Transverse colon (tissue), 4 donors: ENCODE measurements around the gene B3GALT5. TPM values are rescaled to one million over a fixed set of nuclear protein-coding genes. Genes with fewer than 3 reads are reported as not detected.

Experiments used
- DNase-seq: peaks from one replicate; pipeline ENCODE4 v3.0.0-alpha.2; 2019
- H3K27ac ChIP-seq, 4 donors: fragments of 200-600 bp; sonication (generic); 2 replicates each; pipeline ENCODE4 v1.5.1; 2016 to 2018; ENCODE audit warnings: inconsistent platforms in 4 of 4
- H3K27me3 ChIP-seq: fragments of 200-600 bp; sonication (generic); 2 replicates; pipeline ENCODE4 v1.5.1; 2017; ENCODE audit warnings: inconsistent platforms
- H3K36me3 ChIP-seq, 4 donors: fragments of 200-600 bp; sonication (generic); 2 replicates each; pipeline ENCODE4 v1.5.1; 2017 to 2019; ENCODE audit warnings: inconsistent platforms in 4 of 4
- H3K4me1 ChIP-seq, 4 donors: fragments of 200-600 bp; sonication (generic); 2 replicates each; pipeline ENCODE4 v1.5.1; 2017 to 2020; ENCODE audit warnings: inconsistent platforms in 4 of 4
- H3K4me3 ChIP-seq, 4 donors: fragments of 200-600 bp; sonication (generic); 1 replicate in 1 of 4; 2 replicates in 3 of 4; pipeline versions ENCODE4 v1.5.1 to v1.6.1; 2017 to 2019; ENCODE audit warnings: inconsistent platforms in 4 of 4
- H3K9me3 ChIP-seq, 2 donors: fragments of 200-600 bp; sonication (generic); 2 replicates each; pipeline ENCODE4 v1.5.1; 2017 to 2019; ENCODE audit warnings: inconsistent platforms in 2 of 2
- EP300 ChIP-seq: sonication (generic); formaldehyde crosslinking; IDR thresholded peaks from one replicate; pipeline ENCODE4 v1.6.1; 2017; ENCODE audit warnings: antibody characterized with exemption, low read depth
- POLR2A ChIP-seq: fragments of 450-650 bp; IDR thresholded peaks from one replicate; pipeline ENCODE4 v1.6.1; 2016; ENCODE audit warnings: antibody characterized with exemption, mild to moderate bottlenecking, moderate library complexity
- POLR2AphosphoS5 ChIP-seq, 3 donors: sonication (generic); formaldehyde crosslinking; IDR thresholded peaks; one replicate each; pipeline ENCODE4 v1.6.1; 2016; ENCODE audit warnings: antibody characterized with exemption in 3 of 3
- WGBS, 2 donors: methylation state at CpG; one replicate each; pipeline ENCODE4 v1.1.5; 2018; ENCODE audit warnings: low coverage in 1 of 2; 5-methylcytosine and 5-hydroxymethylcytosine counted together
- in situ Hi-C, 4 donors: fragments of 200-750 bp; cut with MboI; loops; one replicate each; pipeline versions ENCODE4 v1.15.0 to v1.15.1; 2017; ENCODE audit warnings: low sequenced_read_pairs in 3 of 4, low pct_ligation_motif_present in 1 of 4, low pct_unique_long_range_greater_than_20kb in 1 of 4
- intact Hi-C: fragments of 100-400 bp; cut with DNase I; formaldehyde crosslinking; loops from one replicate; pipeline ENCODE4 v1.15.1; 2023; ENCODE audit warnings: low total_unique reads
- total RNA-seq, 4 donors: library from RNA; depleted of rRNA; stranded (reverse); fragments of >200 nt; gene quantifications; one replicate each; pipeline ENCODE4 v1.1.0, GENCODE V29; 2016
- TF ChIP-seq, protein P1 (sequence below), 5 experiments: fragments of 200-600 bp in 3 of 5; fragments of 450-650 bp in 2 of 5; sonication (generic) in 3 of 5; IDR thresholded peaks; 1 replicate in 2 of 5; 2 replicates in 3 of 5; pipeline ENCODE4 v1.5.1; 2016 to 2017; ENCODE audit warnings: antibody characterized with exemption in 5 of 5, inconsistent platforms in 3 of 5, mild to moderate bottlenecking in 2 of 5, moderate library complexity in 1 of 5

Gene B3GALT5
- total RNA-seq, 4 donors from 2014 or later: 31.4 to 81.9 (median 44.0) TPM

DNA sequence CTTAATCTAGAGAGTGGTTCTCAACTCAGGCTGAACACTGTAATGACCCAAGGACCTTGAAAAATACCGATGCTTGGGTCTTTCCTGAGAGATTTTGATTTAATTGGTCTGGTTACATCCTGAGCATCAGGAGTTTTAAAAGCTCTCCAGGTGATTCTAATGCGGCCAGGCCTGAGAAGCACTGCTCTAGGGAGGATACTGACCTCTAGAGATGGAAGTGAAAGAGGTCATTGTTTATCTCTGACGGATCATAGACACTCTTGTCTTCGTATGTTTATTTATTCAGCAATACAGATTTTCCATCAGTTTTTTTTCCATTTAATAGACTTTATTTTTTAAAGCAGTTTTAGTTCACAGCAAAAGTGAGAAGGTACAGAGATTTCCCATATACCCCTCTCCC is 77.7 kb downstream of the B3GALT5 start:
- no peak for DNase-seq
- intact Hi-C loops: no loop called here
- peaks cover 0 to 21% (median 9%) of the 10 kb centered on the region in 4 donors for H3K4me1 ChIP-seq
- in situ Hi-C loops: no loop called here
- no peaks in the 10 kb centered on the region for H3K9me3 ChIP-seq
- no peak overlapping the region for H3K27ac ChIP-seq
- no peaks in the 10 kb centered on the region for H3K27me3 ChIP-seq
- WGBS, 2 donors: 76 to 82% methylated on average over 4 of the region's 4 CpGs
- no peaks in the 10 kb centered on the region for H3K36me3 ChIP-seq
- TF ChIP-seq EP300 (no peak), POLR2A (no peak), POLR2AphosphoS5 (IDR thresholded peaks at IDR 0.05) (no peak)
- TF ChIP-seq, protein P1, sequence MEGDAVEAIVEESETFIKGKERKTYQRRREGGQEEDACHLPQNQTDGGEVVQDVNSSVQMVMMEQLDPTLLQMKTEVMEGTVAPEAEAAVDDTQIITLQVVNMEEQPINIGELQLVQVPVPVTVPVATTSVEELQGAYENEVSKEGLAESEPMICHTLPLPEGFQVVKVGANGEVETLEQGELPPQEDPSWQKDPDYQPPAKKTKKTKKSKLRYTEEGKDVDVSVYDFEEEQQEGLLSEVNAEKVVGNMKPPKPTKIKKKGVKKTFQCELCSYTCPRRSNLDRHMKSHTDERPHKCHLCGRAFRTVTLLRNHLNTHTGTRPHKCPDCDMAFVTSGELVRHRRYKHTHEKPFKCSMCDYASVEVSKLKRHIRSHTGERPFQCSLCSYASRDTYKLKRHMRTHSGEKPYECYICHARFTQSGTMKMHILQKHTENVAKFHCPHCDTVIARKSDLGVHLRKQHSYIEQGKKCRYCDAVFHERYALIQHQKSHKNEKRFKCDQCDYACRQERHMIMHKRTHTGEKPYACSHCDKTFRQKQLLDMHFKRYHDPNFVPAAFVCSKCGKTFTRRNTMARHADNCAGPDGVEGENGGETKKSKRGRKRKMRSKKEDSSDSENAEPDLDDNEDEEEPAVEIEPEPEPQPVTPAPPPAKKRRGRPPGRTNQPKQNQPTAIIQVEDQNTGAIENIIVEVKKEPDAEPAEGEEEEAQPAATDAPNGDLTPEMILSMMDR (IDR thresholded peaks at IDR 0.05): no peak
- no peak overlapping the region for H3K4me3 ChIP-seq

DNA sequence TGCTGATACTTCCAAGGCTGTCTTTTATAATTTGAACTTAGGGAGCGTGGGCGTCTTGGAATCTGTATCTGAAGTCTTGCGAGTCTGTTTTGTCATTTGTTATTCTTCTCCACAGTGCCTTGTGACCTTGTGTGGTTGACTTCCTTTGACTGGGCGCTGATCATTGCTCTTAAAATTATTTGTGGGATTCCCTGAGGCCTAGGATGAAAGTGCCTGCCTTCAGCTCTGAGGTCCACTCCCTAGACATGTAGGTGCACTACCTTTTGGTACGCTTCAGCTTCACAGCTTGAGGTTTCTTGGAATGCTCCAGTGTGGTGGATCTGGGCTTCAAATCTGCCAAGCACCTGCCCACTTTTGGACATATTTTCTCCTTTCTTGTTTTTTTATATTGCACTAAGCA is 82.0 kb downstream of the B3GALT5 start:
- DNase-seq: no peak
- H3K4me1 ChIP-seq: peaks cover 0 to 3% (median 0%) of the 10 kb centered on the region in 4 donors

DNA sequence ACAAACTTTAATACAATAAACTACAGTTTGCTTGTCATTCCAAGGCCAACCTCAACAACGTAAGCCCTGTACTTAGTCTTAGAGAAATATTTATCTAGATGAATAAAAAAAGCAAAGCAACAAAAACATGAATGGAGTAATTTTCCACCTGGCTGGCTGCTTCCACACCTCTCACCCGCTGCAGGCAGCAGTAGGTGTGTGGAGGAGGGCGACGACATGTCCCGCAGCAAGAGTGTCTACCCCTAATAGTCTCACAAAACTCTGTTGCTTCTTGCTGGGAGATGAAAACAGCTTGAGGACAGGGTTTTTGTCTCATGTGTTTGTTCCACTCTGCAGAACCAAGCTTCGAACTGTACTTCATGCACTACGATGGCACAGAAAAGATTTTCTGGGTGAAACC is 83.5 kb downstream of the B3GALT5 start:
- 88 to 92% methylated on average over 7 of the region's 7 CpGs for WGBS, 2 donors
- intact Hi-C loops: no loop called here
- Histone ChIP-seq H3K9me3 (no peaks in the 10 kb centered on the region), H3K4me3 (no peak overlapping the region), H3K27me3 (no peaks in the 10 kb centered on the region), H3K4me1 (peaks cover 0 to 3% (median 0%) of the 10 kb centered on the region in 4 donors), H3K27ac (no peak overlapping the region), H3K36me3 (no peaks in the 10 kb centered on the region)
- no peak for DNase-seq
- in situ Hi-C loops: no loop called here
- TF ChIP-seq, protein P1 (IDR thresholded peaks at IDR 0.05): no peak
- TF ChIP-seq POLR2AphosphoS5 (IDR thresholded peaks at IDR 0.05) (no peak), POLR2A (no peak), EP300 (no peak)

More for the DNA sequence above, 82.0 kb downstream of the B3GALT5 start:
- no peaks in the 10 kb centered on the region for H3K9me3 ChIP-seq
- no peaks in the 10 kb centered on the region for H3K27me3 ChIP-seq
- H3K36me3 ChIP-seq: no peaks in the 10 kb centered on the region
- no peak overlapping the region for H3K27ac ChIP-seq
- TF ChIP-seq POLR2AphosphoS5 (IDR thresholded peaks at IDR 0.05) (no peak), POLR2A (no peak), EP300 (no peak)
- TF ChIP-seq, protein P1 (IDR thresholded peaks at IDR 0.05): no peak
- H3K4me3 ChIP-seq: no peak overlapping the region
- WGBS, 2 donors: 86 to 100% methylated on average over 2 to 5 of the region's 5 CpGs
- intact Hi-C loops: no loop called here
- in situ Hi-C loops: no loop called here

DNA sequence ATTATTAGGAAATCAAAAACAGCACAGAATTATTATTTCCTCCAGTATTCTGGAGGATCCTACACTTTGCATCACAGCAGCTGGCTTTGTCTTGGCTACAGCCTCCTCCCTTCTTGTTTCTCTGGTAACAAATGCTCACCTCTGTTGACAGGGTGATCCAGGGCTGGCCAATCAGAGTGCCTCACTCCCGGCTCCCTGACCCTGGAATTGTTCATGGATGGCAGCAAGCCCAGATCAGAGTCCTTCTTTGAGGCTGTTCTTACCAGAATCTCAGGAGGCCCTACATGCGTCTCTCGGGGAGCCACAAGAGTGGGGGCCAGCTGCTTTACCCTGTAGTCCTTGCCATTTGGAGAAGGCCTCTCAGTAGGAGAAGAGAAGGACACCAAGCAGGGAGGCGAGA is 83.9 kb downstream of the B3GALT5 start:
- Histone ChIP-seq H3K27me3 (no peaks in the 10 kb centered on the region), H3K4me1 (peaks cover 0 to 3% (median 0%) of the 10 kb centered on the region in 4 donors), H3K36me3 (no peaks in the 10 kb centered on the region), H3K27ac (no peak overlapping the region), H3K4me3 (no peak overlapping the region), H3K9me3 (no peaks in the 10 kb centered on the region)
- 52% methylated on average over 4 of the region's 4 CpGs; no CpG with 5 or more reads in 1 of the 2 donors for WGBS, 2 donors
- intact Hi-C loops (no loop called here), in situ Hi-C loops (no loop called here)
- DNase-seq: peak; percentile 50
- TF ChIP-seq POLR2AphosphoS5 (IDR thresholded peaks at IDR 0.05) (no peak), POLR2A (no peak), EP300 (no peak)
- TF ChIP-seq, protein P1 (IDR thresholded peaks at IDR 0.05): no peak
